ENCODE measurements around the gene SDF2L1.

GRCh38 chr22:21643533-21644357, 1.6 kb downstream of the SDF2L1 start:
- no peak for TF ChIP-seq ZNF274 (IDR thresholded peaks at IDR 0.05; ENCODE audit: low read depth, low read length)
- TF ChIP-seq YY1 (IDR thresholded peaks at IDR 0.05; ENCODE audit: insufficient read depth, insufficient read length), result no peak
